22Rv1 (cell line): ENCODE data around the gene CFAP61.
A peak's percentile ranks its signal among the peaks of the same experiment; 100 is the strongest.

ENCODE experiments used
- H3K27ac ChIP-seq: fragments of 450-650 bp; 2 replicates; pipeline ENCODE4 v1.5.1; 2017
- ZFX ChIP-seq: fragments of 450-650 bp; IDR thresholded peaks from 2 replicates; pipeline ENCODE4 v1.6.1; 2017; ENCODE audit warnings: antibody characterized with exemption, borderline replicate concordance
- TF ChIP-seq, protein P1 (sequence below): fragments of 450-650 bp; IDR thresholded peaks from 2 replicates; pipeline ENCODE4 v1.5.1; 2017; ENCODE audit warnings: mild to moderate bottlenecking

CFAP61 gene

DNA sequence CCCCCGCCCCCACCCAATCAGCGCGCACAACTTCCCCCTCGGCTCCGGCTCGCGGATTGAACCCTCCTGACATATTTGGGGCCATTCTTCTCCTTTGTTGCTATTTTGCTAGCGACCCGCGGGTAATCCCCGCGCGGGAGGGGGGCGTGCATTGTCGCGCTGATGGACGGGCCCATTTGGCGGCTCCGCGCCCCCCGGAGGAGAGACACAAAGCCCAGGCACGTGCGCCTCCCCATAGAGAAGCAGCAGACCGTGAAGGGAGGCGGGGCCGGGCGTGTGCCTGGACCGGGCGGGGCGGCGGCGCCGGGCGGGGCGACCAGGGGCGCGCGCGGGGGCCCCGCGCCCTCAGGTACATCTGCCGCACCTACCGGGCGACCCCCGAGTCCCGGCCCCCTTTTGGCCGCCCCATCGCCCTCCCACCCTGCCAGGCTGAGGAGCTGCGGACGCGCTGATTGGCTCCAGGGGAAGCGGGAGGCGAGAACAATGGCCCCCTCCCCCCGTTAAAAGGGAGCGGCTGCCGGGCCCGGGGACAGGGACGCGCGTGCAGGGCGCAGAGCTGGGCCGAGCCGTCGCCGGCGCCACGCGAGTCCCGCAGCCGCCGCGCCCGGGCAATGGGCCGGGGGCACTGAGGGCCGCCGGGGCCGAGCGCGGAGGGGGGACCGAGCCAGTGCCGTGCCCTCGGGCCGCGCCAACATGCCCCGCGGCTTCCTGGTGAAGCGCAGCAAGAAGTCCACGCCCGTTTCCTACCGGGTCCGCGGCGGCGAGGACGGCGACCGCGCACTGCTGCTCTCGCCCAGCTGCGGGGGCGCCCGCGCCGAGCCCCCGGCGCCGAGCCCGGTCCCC is 315.5 kb downstream of the CFAP61 start, which contains the start of gene INSM1:
Gene INSM1, plus strand, starts transcription at position 530 of the 843 bp plus-strand sequence. Its CDS starts 164 bp downstream, at position 694.
- no peak for TF ChIP-seq ZFX
- TF ChIP-seq, protein P1, sequence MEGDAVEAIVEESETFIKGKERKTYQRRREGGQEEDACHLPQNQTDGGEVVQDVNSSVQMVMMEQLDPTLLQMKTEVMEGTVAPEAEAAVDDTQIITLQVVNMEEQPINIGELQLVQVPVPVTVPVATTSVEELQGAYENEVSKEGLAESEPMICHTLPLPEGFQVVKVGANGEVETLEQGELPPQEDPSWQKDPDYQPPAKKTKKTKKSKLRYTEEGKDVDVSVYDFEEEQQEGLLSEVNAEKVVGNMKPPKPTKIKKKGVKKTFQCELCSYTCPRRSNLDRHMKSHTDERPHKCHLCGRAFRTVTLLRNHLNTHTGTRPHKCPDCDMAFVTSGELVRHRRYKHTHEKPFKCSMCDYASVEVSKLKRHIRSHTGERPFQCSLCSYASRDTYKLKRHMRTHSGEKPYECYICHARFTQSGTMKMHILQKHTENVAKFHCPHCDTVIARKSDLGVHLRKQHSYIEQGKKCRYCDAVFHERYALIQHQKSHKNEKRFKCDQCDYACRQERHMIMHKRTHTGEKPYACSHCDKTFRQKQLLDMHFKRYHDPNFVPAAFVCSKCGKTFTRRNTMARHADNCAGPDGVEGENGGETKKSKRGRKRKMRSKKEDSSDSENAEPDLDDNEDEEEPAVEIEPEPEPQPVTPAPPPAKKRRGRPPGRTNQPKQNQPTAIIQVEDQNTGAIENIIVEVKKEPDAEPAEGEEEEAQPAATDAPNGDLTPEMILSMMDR = no peak
- H3K27ac ChIP-seq = no peak within 1 kb of the TSS

DNA sequence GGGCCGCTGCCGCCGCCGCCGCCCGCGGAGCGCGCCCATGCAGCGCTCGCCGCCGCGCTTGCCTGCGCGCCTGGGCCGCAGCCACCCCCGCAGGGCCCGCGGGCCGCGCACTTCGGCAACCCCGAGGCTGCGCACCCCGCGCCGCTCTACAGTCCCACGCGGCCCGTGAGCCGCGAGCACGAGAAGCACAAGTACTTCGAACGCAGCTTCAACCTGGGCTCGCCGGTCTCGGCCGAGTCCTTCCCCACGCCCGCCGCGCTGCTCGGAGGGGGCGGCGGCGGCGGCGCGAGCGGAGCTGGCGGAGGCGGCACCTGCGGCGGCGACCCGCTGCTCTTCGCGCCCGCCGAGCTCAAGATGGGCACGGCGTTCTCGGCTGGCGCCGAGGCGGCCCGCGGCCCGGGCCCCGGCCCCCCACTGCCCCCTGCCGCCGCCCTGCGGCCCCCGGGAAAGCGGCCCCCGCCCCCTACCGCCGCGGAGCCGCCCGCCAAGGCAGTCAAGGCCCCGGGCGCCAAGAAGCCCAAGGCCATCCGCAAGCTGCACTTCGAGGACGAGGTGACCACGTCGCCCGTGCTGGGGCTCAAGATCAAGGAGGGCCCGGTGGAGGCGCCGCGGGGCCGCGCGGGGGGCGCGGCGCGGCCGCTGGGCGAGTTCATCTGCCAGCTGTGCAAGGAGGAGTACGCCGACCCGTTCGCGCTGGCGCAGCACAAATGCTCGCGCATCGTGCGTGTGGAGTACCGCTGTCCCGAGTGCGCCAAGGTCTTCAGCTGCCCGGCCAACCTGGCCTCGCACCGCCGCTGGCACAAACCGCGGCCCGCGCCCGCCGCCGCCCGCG is 316.3 kb downstream of the CFAP61 start:
- no peak overlapping the region for H3K27ac ChIP-seq
- TF ChIP-seq, protein P1 = no peak
- TF ChIP-seq ZFX = no peak

- TF ChIP-seq ZFX = no peak
- TF ChIP-seq, protein P1 = peak; percentile 79
- H3K27ac ChIP-seq = no peak overlapping the region
Measured at GRCh38 chr20:20369250-20370093, 317.1 kb downstream of the CFAP61 start.

DNA sequence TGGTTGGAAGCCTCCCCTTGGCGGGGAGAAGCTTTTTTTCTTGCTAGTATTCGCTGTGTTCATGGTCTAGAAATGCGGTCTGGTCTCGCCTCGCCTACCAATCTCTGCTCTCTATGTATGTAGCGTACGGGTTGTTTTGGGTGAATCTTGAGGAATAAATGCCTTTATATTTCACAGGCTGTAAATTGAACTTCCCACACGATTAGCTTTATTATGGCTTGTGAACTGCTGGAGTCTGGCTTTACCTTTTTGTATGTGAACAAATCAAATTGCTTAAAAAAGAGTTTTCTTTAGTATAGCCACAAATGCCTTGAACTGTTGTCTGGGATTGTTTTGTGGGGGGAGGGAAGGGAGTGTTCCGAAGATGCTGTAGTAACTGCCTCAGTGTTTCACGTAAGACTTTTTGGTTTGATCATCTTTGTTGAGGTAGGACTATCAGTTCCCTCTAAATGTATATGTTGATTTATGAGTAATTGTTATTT is 317.8 kb downstream of the CFAP61 start:
- TF ChIP-seq, protein P1 = no peak
- TF ChIP-seq ZFX = no peak
- no peak overlapping the region for H3K27ac ChIP-seq

DNA sequence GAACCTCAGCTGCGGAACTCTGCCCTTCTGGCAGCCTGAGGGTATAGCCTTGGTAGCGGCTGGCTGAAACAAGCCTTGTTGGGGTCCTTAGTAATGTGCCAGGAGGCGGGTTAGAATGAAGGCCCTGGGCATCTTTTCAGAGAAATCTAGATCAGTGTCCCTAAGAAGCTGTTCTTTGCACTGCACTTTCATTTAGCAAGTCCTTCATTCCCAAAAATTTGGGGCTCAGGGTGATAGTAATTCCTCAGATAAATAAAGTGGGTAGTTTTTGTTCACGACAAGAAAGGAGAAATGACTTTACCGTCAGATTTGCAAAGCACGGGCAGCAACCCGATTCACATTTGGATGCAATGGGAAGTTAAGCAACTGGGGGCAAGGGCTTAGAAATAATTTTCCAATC is 318.8 kb downstream of the CFAP61 start:
- H3K27ac ChIP-seq = no peak overlapping the region
- TF ChIP-seq, protein P1 = no peak
- TF ChIP-seq ZFX = no peak

GRCh38 chr20:20371681-20372080 is 319.3 kb downstream of the CFAP61 start:
- TF ChIP-seq, protein P1 = no peak
- no peak for TF ChIP-seq ZFX
- no peak overlapping the region for H3K27ac ChIP-seq
